Esophagus squamous epithelium (tissue), 5 donors: ENCODE data around the gene CDHR3. TPM values are rescaled to one million over a fixed set of nuclear protein-coding genes. Genes with fewer than 3 reads are reported as not detected.

Source experiments
- DNase-seq: peaks from one replicate; lab custom pipeline; 2025; lab: John Stamatoyannopoulos, UW
- H3K27ac ChIP-seq, 4 donors: fragments of 200-600 bp; sonication (generic); one replicate each; pipeline ENCODE4 v1.5.1; 2016 to 2019; ENCODE audit warnings: mild to moderate bottlenecking in 1 of 4
- H3K27me3 ChIP-seq, 4 donors: fragments of 200-600 bp; sonication (generic); 1 replicate in 3 of 4; 2 replicates in 1 of 4; pipeline versions ENCODE4 v1.5.1 to v1.6.0; 2017 to 2021; ENCODE audit warnings: antibody characterized with exemption in 1 of 4
- H3K36me3 ChIP-seq, 3 donors: fragments of 200-600 bp; sonication (generic); one replicate each; pipeline ENCODE4 v1.5.1; 2016 to 2019
- H3K4me1 ChIP-seq, 3 donors: fragments of 200-600 bp; sonication (generic); one replicate each; pipeline ENCODE4 v1.5.1; 2017 to 2019
- H3K4me3 ChIP-seq, 4 donors: fragments of 200-600 bp; sonication (generic); 1 replicate in 3 of 4; 2 replicates in 1 of 4; pipeline ENCODE4 v1.5.1; 2016 to 2019; ENCODE audit warnings: mild to moderate bottlenecking in 2 of 4, moderate library complexity in 1 of 4
- H3K9me3 ChIP-seq, 3 donors: fragments of 200-600 bp; sonication (generic); one replicate each; pipeline ENCODE4 v1.5.1; 2016 to 2019
- CTCF ChIP-seq, 6 experiments: fragments of 450-650 bp in 4 of 6; fragments of 200-600 bp in 2 of 6; sonication (generic) in 2 of 6; IDR thresholded peaks; one replicate each; pipeline ENCODE4 v1.5.1; 2016 to 2019; ENCODE audit warnings: antibody characterized with exemption in 6 of 6, mild to moderate bottlenecking in 4 of 6, moderate library complexity in 4 of 6
- POLR2A ChIP-seq, 4 donors: fragments of 450-650 bp; IDR thresholded peaks; one replicate each; pipeline ENCODE4 v1.6.1; 2017; ENCODE audit warnings: antibody characterized with exemption in 4 of 4, mild to moderate bottlenecking in 4 of 4, moderate library complexity in 3 of 4
- WGBS, 2 donors: methylation state at CpG; one replicate each; pipeline ENCODE4 v1.1.5; 2018; 5-methylcytosine and 5-hydroxymethylcytosine counted together
- intact Hi-C: fragments of 100-400 bp; cut with DNase I; formaldehyde crosslinking; loops from one replicate; pipeline ENCODE4 v1.15.0; 2022
- total RNA-seq, 4 donors: library from RNA; depleted of rRNA; stranded (reverse); fragments of >200 nt; gene quantifications; one replicate each; pipeline ENCODE4 v1.1.0, GENCODE V29; 2016
- donor health status: DM: yes; HTN: yes; CAD: no.

CDHR3 gene
- total RNA-seq, 4 donors from 2014 or later: 0.32 to 2.5 (median 1.9) TPM

- intact Hi-C loops: no loop called here
- TF ChIP-seq CTCF (IDR thresholded peaks at IDR 0.05) (no peak), POLR2A (IDR thresholded peaks at IDR 0.05) (no peak)
- peak overlapping the region; percentile 67 to 82 (median 79) for H3K27ac ChIP-seq
- H3K4me1 ChIP-seq: peaks cover 21 to 50% (median 25%) of the 10 kb centered on the region in 3 donors
- H3K4me3 ChIP-seq: no peak overlapping the region
- DNase-seq: no peak
- H3K36me3 ChIP-seq: no peaks in the 10 kb centered on the region
- H3K27me3 ChIP-seq: no peaks in the 10 kb centered on the region
- 31 to 54% methylated on average over 10 of the region's 13 CpGs for WGBS, 2 donors
- H3K9me3 ChIP-seq: no peaks in the 10 kb centered on the region
These were observed 87.1 kb downstream of the CDHR3 start for GRCh38 chr7:106050002-106050745.

GRCh38 chr7:106050746-106051117, 87.7 kb downstream of the CDHR3 start:
- H3K27me3 ChIP-seq: no peaks in the 10 kb centered on the region
- peak overlapping the region; percentile 67 to 82 (median 79) for H3K27ac ChIP-seq
- intact Hi-C loops: no loop called here

GRCh38 chr7:106052681-106053080, 89.6 kb downstream of the CDHR3 start:
- 69 to 78% methylated on average over 2 of the region's 2 CpGs for WGBS, 2 donors

More at GRCh38 chr7:106050746-106051117, 87.7 kb downstream of the CDHR3 start:
- 29 to 40% methylated on average over 1 to 3 of the region's 5 CpGs for WGBS, 2 donors
- H3K4me3 ChIP-seq: no peak overlapping the region
- H3K36me3 ChIP-seq: no peaks in the 10 kb centered on the region
- TF ChIP-seq CTCF (IDR thresholded peaks at IDR 0.05) (no peak), POLR2A (IDR thresholded peaks at IDR 0.05) (no peak)
- H3K9me3 ChIP-seq: no peaks in the 10 kb centered on the region
- peaks cover 21 to 50% (median 25%) of the 10 kb centered on the region in 3 donors for H3K4me1 ChIP-seq
- no peak for DNase-seq

GRCh38 chr7:106053109-106053508, 90.0 kb downstream of the CDHR3 start:
- WGBS, 2 donors: 89 to 97% methylated on average over 4 to 5 of the region's 5 CpGs
- H3K9me3 ChIP-seq: no peaks in the 10 kb centered on the region
- no peak for DNase-seq
- no peaks in the 10 kb centered on the region for H3K27me3 ChIP-seq
- TF ChIP-seq CTCF (IDR thresholded peaks at IDR 0.05) (no peak), POLR2A (IDR thresholded peaks at IDR 0.05) (no peak)
- intact Hi-C loops: no loop called here
- H3K4me1 ChIP-seq: peaks cover 30 to 59% (median 37%) of the 10 kb centered on the region in 3 donors
- no peak overlapping the region for H3K4me3 ChIP-seq
- no peak overlapping the region for H3K27ac ChIP-seq
- no peaks in the 10 kb centered on the region for H3K36me3 ChIP-seq

More at GRCh38 chr7:106052681-106053080, 89.6 kb downstream of the CDHR3 start:
- H3K27ac ChIP-seq: no peak overlapping the region
- H3K36me3 ChIP-seq: no peaks in the 10 kb centered on the region
- no peak overlapping the region for H3K4me3 ChIP-seq
- H3K27me3 ChIP-seq: no peaks in the 10 kb centered on the region
- no peak for TF ChIP-seq POLR2A (IDR thresholded peaks at IDR 0.05)
- no peak for TF ChIP-seq CTCF (IDR thresholded peaks at IDR 0.05)
- DNase-seq: no peak
- peaks cover 27 to 59% (median 33%) of the 10 kb centered on the region in 3 donors for H3K4me1 ChIP-seq
- H3K9me3 ChIP-seq: no peaks in the 10 kb centered on the region
- intact Hi-C loops: no loop called here

- TF ChIP-seq POLR2A (IDR thresholded peaks at IDR 0.05): no peak
- H3K9me3 ChIP-seq: no peaks in the 10 kb centered on the region
- intact Hi-C loops: no loop called here
- H3K27ac ChIP-seq: no peak overlapping the region
- no peak for DNase-seq
- H3K4me3 ChIP-seq: no peak overlapping the region
- H3K4me1 ChIP-seq: peaks cover 35 to 59% (median 49%) of the 10 kb centered on the region in 3 donors
- no peaks in the 10 kb centered on the region for H3K27me3 ChIP-seq
- no peaks in the 10 kb centered on the region for H3K36me3 ChIP-seq
- WGBS, 2 donors: 95 to 98% methylated on average over 8 to 11 of the region's 11 CpGs
These were observed 91.3 kb downstream of the CDHR3 start for GRCh38 chr7:106054156-106054910.
